Measurements from ENCODE around the gene SMPX. TPM values are rescaled to one million over a fixed set of nuclear protein-coding genes. Genes with fewer than 3 reads are reported as not detected.

Gene SMPX
- total RNA-seq, 2 experiments from 2014 or later, result not detected

GRCh38 chrX:21678048-21678612 is 79.8 kb downstream of the SMPX start:
- Mint-ChIP-seq H3K27ac (no peak overlapping the region), H3K36me3 (ENCODE audit: low read depth) (no peaks in the 10 kb centered on the region), H3K9me3 (no peaks in the 10 kb centered on the region), H3K4me1 (no peaks in the 10 kb centered on the region), H3K27me3 (no peaks in the 10 kb centered on the region), H3K4me3 (no peak overlapping the region)
- ChIA-PET POLR2A (no interaction called here), CTCF (no interaction called here)
- no peak for DNase-seq

DNA sequence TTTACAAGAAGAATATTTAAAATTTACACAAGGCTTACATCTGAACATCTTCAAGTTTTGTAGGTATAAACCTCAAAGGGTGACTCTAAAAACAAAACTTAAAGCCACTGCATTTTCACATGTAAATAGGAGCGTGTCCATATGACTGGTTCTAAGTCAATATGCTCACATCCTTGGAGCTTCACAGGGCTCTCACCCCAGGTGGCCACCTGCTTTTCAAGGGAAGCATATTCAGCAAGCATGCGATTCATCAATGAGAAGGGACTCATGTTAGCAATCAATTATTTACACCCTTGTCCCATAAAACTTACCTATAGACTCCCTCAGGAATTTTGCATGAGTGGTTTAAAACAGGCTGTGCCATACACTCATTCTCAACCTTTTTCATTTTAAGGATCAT is 82.0 kb downstream of the SMPX start:
- no peak for DNase-seq
- no peaks in the 10 kb centered on the region for H3K9me3 Mint-ChIP-seq
- no peaks in the 10 kb centered on the region for H3K36me3 Mint-ChIP-seq (ENCODE audit: low read depth)
- no peaks in the 10 kb centered on the region for H3K4me1 Mint-ChIP-seq
- ChIA-PET CTCF (no interaction called here), POLR2A (no interaction called here)
- H3K4me3 Mint-ChIP-seq, result no peak overlapping the region
- no peak overlapping the region for H3K27ac Mint-ChIP-seq
- no peaks in the 10 kb centered on the region for H3K27me3 Mint-ChIP-seq

DNA sequence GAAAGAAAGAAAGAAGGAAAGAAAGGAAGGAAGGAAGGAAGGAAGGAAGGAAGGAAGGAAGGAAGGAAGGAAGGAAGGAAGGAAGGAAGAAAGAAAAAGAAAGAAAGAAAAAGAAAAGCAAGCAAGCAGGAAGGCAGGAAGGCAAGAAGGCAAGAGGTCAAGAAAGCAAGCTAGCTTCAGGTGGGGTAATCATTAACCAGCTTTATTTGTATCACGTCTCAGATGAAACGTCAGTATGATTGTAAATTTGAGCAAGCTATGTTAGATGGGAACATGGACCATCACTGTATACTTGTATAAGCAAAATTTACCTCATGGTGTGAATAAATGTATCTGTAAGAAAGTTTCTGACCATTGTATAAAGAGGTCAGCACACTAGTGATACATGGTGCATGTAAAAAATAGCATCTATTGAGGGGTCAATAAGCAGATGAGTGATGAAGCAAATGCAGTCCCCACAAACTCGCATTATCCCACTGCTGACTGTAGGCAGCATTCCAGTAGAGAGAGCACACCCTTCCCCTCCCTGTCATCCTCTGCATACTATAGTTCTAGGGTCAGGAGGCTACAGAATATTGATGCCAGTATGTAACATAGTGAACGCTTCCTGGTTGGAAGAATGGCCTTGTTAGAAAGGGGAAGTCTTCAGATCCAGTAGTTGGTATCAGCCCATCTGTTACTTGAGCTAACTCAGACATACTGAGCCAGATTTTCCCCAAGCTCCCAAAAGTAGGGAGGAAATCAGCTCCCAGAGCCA is 83.3 kb downstream of the SMPX start:
- Mint-ChIP-seq H3K4me1 (no peaks in the 10 kb centered on the region), H3K27me3 (no peaks in the 10 kb centered on the region), H3K4me3 (no peak overlapping the region), H3K36me3 (ENCODE audit: low read depth) (no peaks in the 10 kb centered on the region), H3K9me3 (no peaks in the 10 kb centered on the region), H3K27ac (no peak overlapping the region)
- ChIA-PET POLR2A (no interaction called here), CTCF (no interaction called here)
- no peak for DNase-seq

DNA sequence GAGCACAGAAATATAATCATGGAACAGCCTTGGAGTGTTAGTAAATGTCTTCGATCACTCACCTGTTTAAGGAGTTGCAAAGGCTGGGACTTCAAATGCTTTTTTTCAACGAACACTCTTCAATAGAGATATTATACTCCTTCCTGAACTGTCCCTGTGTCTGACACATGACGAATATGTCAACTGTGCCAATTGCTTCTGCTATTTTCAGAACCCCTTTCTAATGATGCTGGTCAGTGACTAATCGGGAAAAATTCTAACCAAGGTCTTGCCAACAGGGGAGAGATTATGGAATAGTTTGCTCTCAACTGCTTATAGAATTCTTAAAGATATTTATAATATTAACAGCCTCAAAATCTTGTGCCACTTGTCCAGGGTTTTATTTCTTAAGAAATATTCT is 91.2 kb downstream of the SMPX start:
- no peaks in the 10 kb centered on the region for H3K27me3 Mint-ChIP-seq
- no peaks in the 10 kb centered on the region for H3K36me3 Mint-ChIP-seq (ENCODE audit: low read depth)
- no peaks in the 10 kb centered on the region for H3K9me3 Mint-ChIP-seq
- DNase-seq, result no peak
- ChIA-PET POLR2A (no interaction called here), CTCF (no interaction called here)
- no peak overlapping the region for H3K4me3 Mint-ChIP-seq
- H3K4me1 Mint-ChIP-seq, result no peaks in the 10 kb centered on the region
- no peak overlapping the region for H3K27ac Mint-ChIP-seq

DNA sequence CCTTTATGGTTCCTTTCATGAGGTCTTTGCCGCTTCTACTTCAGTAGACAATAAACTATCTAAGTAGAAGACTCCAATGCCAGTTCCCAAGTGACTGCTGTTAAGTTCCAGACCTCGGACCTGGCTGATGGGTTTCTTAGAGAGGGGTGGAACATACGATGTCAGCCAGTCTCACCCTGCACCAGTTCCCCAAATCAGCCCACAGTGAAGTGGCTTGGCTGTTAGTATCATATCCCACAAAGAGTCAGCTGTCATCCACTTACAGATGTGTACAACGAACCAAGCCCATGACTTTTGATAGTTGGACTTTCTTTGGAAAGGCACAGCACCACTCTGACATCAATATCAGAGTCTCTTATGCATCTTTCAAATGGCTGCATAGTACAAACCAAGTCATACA is 91.7 kb downstream of the SMPX start:
- Mint-ChIP-seq H3K27ac (no peak overlapping the region), H3K27me3 (no peaks in the 10 kb centered on the region), H3K4me1 (no peaks in the 10 kb centered on the region), H3K4me3 (no peak overlapping the region), H3K9me3 (no peaks in the 10 kb centered on the region), H3K36me3 (ENCODE audit: low read depth) (no peaks in the 10 kb centered on the region)
- POLR2A ChIA-PET, result no interaction called here
- CTCF ChIA-PET, result no interaction called here
- DNase-seq, result no peak

DNA sequence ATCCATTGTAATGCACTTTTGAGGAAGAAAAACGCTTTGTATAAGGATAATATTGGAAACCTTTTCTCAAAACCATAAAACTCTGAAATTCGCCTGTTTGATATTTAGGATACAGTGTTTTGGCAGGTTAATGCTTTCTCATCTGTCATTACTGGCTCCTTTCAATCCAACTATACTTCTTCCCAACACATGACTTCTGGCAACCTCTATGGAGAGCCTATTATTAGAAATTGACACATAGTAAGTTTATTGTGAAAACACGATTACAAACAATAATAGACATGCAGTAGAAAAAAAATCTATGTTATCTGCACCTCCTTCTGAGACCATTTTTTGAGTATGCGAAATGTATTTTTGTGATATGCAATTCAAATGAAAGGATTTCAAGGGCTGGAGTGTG is 95.2 kb downstream of the SMPX start:
- Mint-ChIP-seq H3K9me3 (no peaks in the 10 kb centered on the region), H3K4me1 (peaks cover 4% of the 10 kb centered on the region), H3K27me3 (peaks cover 5% of the 10 kb centered on the region), H3K4me3 (no peak overlapping the region), H3K36me3 (ENCODE audit: low read depth) (no peaks in the 10 kb centered on the region), H3K27ac (no peak overlapping the region)
- POLR2A ChIA-PET, result no interaction called here
- DNase-seq, result no peak
- CTCF ChIA-PET, result no interaction called here

- H3K27me3 Mint-ChIP-seq, result peaks cover 6% of the 10 kb centered on the region
- H3K36me3 Mint-ChIP-seq (ENCODE audit: low read depth), result peaks cover 2% of the 10 kb centered on the region
- CTCF ChIA-PET, result no interaction called here
- H3K27ac Mint-ChIP-seq, result no peak overlapping the region
- H3K4me3 Mint-ChIP-seq, result no peak overlapping the region
- POLR2A ChIA-PET, result no interaction called here
- no peak for DNase-seq
- no peaks in the 10 kb centered on the region for H3K9me3 Mint-ChIP-seq
- peaks cover 4% of the 10 kb centered on the region for H3K4me1 Mint-ChIP-seq
These were observed 96.6 kb downstream of the SMPX start for GRCh38 chrX:21661316-21661715.

GRCh38 chrX:21660156-21660555 is 97.8 kb downstream of the SMPX start:
- peaks cover 6% of the 10 kb centered on the region for H3K27me3 Mint-ChIP-seq
- peaks cover 4% of the 10 kb centered on the region for H3K4me1 Mint-ChIP-seq
- H3K36me3 Mint-ChIP-seq (ENCODE audit: low read depth), result peaks cover 2% of the 10 kb centered on the region
- ChIA-PET CTCF (no interaction called here), POLR2A (no interaction called here)
- no peak overlapping the region for H3K27ac Mint-ChIP-seq
- H3K4me3 Mint-ChIP-seq, result no peak overlapping the region
- no peak for DNase-seq
- H3K9me3 Mint-ChIP-seq, result no peaks in the 10 kb centered on the region

DNA sequence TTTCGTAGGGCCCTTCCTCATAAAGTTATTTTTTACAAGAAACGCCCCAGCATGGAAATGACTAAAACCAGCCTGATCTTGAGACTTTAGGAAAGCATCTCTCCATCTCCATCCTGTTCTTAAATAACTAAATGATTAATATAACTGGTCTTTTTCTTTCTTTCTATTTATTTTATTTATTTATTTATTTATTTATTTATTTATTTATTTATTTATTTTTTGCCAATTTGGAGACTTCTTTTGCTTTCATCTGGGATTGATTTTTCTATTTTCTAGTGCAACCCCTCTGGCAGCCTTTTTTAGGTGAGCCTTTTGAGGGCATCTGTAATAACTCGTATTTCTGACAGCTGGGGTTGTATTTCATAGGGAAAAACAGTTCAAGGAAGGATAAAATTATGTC is 98.6 kb downstream of the SMPX start:
- H3K27ac Mint-ChIP-seq, result no peak overlapping the region
- H3K9me3 Mint-ChIP-seq, result no peaks in the 10 kb centered on the region
- POLR2A ChIA-PET, result no interaction called here
- peak overlapping the region; percentile 35 for H3K4me3 Mint-ChIP-seq
- H3K27me3 Mint-ChIP-seq, result peaks cover 6% of the 10 kb centered on the region
- no peak for DNase-seq
- peaks cover 2% of the 10 kb centered on the region for H3K36me3 Mint-ChIP-seq (ENCODE audit: low read depth)
- H3K4me1 Mint-ChIP-seq, result peaks cover 4% of the 10 kb centered on the region
- CTCF ChIA-PET, result no interaction called here

DNA sequence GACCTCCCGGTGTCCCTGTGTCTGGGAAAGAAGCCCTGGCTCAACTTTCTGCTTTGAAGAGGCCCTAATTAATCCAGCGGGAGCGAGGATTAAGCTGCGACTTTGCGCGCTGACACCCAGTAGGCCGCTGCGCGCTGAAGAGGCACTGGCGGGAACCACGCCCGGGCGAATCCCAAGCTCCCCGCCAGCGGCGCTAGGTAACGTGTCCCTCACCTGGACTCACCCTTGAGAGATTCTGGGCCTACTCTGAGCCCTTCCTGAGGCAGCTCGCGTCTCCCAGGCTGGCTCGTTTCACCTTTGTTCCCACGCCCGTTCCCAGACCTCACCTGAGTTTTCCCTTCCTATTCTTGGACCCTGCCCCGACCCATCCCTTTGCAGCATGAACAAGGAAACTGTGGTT is 99.2 kb downstream of the SMPX start:
- Mint-ChIP-seq H3K27ac (no peak overlapping the region), H3K4me3 (peak overlapping the region; percentile 35), H3K9me3 (no peaks in the 10 kb centered on the region), H3K4me1 (peaks cover 4% of the 10 kb centered on the region), H3K36me3 (ENCODE audit: low read depth) (peaks cover 2% of the 10 kb centered on the region), H3K27me3 (peaks cover 6% of the 10 kb centered on the region)
- ChIA-PET CTCF (interaction anchor here (0.7 kb wide), 1 partner anchor 222 kb away, joined by 5 read pairs; no protein-coding TSS in a partner anchor), POLR2A (no interaction called here)
- DNase-seq, result no peak

DNA sequence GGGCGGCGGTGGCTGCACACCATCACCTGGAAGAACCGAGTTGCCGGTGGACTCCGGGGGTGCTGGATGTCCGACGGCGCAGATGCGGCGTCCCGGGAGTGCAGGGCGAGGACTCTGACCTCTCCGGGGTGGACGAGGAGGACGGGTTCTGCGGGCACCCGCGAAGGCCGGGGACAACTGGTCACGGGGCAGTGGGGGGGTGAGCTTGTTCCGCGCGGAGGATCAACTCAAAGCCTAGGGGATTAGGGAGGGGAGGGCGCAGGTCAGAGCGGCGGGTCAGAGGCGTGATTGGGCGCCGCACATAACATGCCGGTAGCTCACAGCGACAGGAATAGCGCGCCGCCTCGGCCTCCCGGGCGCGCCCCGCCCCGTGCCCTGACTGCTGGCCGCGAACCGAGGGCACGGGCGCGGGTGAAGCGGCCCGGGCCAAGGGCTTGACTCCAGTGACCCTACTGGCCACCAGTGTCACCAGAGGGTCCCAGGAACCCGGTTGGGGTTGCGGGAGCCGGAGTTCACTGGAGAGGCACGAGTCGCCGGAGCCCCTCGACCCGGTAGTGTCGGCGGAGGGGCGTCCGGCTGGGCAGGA is 99.7 kb downstream of the SMPX start, which contains the start of gene KLHL34:
TSS of gene KLHL34 (minus strand) at position 179 of the 586 bp plus-strand sequence. CDS start 542 bp downstream, outside the sequence.
- CTCF ChIA-PET, result interaction anchor here (0.7 kb wide), 1 partner anchor 222 kb away, joined by 5 read pairs; no protein-coding TSS in a partner anchor
- no peak for DNase-seq

GRCh38 chrX:21657318-21658151 is 100.4 kb downstream of the SMPX start:
- Mint-ChIP-seq H3K27ac (no peak overlapping the region), H3K4me3 (peak overlapping the region; percentile 44)
- CTCF ChIA-PET, result no interaction called here

More for the DNA sequence above, 99.7 kb downstream of the SMPX start, which contains the start of gene KLHL34:
- no peaks in the 10 kb centered on the region for H3K9me3 Mint-ChIP-seq
- H3K36me3 Mint-ChIP-seq (ENCODE audit: low read depth), result peaks cover 2% of the 10 kb centered on the region
- POLR2A ChIA-PET, result no interaction called here
- H3K27ac Mint-ChIP-seq, result no peak within 1 kb of the TSS
- peak within 1 kb of the TSS; percentile 44 for H3K4me3 Mint-ChIP-seq
- peaks cover 4% of the 10 kb centered on the region for H3K4me1 Mint-ChIP-seq
- H3K27me3 Mint-ChIP-seq, result peaks cover 6% of the 10 kb centered on the region

GRCh38 chrX:21656587-21657317 is 101.2 kb downstream of the SMPX start:
- POLR2A ChIA-PET, result no interaction called here

More at GRCh38 chrX:21657318-21658151, 100.4 kb downstream of the SMPX start:
- Mint-ChIP-seq H3K9me3 (no peaks in the 10 kb centered on the region), H3K36me3 (ENCODE audit: low read depth) (peaks cover 2% of the 10 kb centered on the region), H3K4me1 (peaks cover 4% of the 10 kb centered on the region), H3K27me3 (peaks cover 6% of the 10 kb centered on the region)
- no peak for DNase-seq
- POLR2A ChIA-PET, result no interaction called here

More at GRCh38 chrX:21656587-21657317, 101.2 kb downstream of the SMPX start:
- CTCF ChIA-PET, result no interaction called here
- Mint-ChIP-seq H3K27ac (no peak overlapping the region), H3K4me3 (no peak overlapping the region), H3K36me3 (ENCODE audit: low read depth) (peaks cover 2% of the 10 kb centered on the region), H3K9me3 (no peaks in the 10 kb centered on the region), H3K4me1 (peaks cover 4% of the 10 kb centered on the region), H3K27me3 (peaks cover 6% of the 10 kb centered on the region)
- DNase-seq, result no peak

Measured in activated CD4-positive, alpha-beta memory T cell treated with anti-CD3 and anti-CD28 coated beads, Interleukin-2, amount 10 ng/mL, durations not matched to agents 7 days and 5 days (primary cell).